Measurements from ENCODE around the gene SLC25A45.
"Not testable (repeated sequence)": the region's sequence is repeated elsewhere in the genome, so short reads cannot be mapped to it uniquely, and the experiment has no call there.

SLC25A45 gene

GRCh38 chr11:65421794-65422632 is 39.6 kb upstream of the SLC25A45 start:
- peak; percentile 91 to 97 (median 94) for DNase-seq (ENCODE audit: low read depth in 2 of 3, low spot score in 2 of 3)

DNA sequence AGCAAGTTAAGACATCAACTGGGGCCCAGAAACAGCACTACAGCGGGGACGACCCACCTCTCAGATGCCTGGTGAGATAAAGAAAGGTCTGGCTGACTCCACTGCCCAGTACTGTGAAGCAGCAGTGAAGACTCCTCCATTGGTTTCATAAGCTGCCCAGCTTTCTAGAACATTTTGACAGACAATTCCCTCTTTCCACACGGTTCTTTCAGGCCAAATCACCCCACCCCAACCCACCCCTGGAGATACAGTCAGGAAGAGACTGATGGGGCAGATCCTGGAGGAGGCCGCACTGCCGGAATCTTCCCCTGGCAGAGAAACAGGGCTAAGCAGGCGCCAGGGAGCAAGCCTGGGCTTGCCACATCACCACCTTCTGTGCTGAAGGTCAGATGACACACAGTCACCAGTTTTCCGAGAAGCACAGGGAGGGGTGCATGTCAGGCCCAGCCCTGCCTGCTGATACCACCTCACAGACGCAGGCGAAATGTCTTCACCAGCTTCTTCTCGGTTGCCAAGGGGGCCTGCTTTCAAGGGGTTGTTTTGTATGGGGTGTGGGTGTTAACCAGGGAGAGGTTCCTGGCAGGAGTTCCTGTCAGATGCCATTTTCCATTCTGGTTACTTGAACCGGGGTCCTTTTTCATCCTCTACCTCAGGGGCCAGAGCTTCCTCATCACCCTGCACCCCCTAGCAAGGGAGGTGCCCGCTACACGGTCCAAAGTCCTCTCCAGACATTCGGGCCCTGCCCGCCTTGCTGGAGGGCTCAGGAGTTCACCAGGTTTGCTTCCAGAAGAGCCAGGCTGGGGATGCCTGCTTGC is 38.7 kb upstream of the SLC25A45 start:
- peak; percentile 64 to 76 (median 70) for DNase-seq (ENCODE audit: low read depth in 2 of 3, low spot score in 2 of 3)

DNA sequence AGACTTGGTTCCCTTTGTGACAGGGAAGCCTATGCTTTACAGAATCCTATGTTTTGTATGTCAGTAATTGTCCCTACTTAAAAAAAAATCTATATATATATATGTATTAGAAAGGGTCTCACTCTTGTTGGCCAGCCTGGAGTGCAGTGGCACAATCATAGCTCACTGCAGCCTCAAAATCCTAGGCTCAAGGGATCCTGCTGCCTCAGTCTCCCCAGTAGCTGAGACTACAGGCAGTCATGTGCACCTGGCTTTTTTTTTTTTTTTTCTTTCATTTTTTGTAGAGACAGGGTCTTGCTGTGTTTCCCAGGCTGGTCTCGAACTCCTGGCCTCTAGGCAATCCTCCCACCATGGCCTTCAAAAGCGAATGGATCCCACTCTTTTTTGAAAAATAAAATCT is 38.1 kb upstream of the SLC25A45 start:
- DNase-seq (ENCODE audit: low read depth in 2 of 3, low spot score in 2 of 3), result no peak

- no peak for DNase-seq (ENCODE audit: low read depth in 2 of 3, low spot score in 2 of 3)
These were observed 37.5 kb upstream of the SLC25A45 start for GRCh38 chr11:65419772-65420481.

GRCh38 chr11:65419460-65419771 is 37.0 kb upstream of the SLC25A45 start:
- DNase-seq (ENCODE audit: low read depth in 2 of 3, low spot score in 2 of 3), result no peak

- peak; percentile 82 to 87 (median 87) for DNase-seq (ENCODE audit: low read depth in 2 of 3, low spot score in 2 of 3)
These were observed 36.4 kb upstream of the SLC25A45 start for GRCh38 chr11:65418681-65419459.

GRCh38 chr11:65418431-65418680 is 35.9 kb upstream of the SLC25A45 start:
- DNase-seq (ENCODE audit: low read depth in 2 of 3, low spot score in 2 of 3), result no peak

GRCh38 chr11:65417702-65418430 is 35.4 kb upstream of the SLC25A45 start:
- peak in 1 of 3 experiments; percentile 40 for DNase-seq (ENCODE audit: low read depth in 2 of 3, low spot score in 2 of 3)

DNA sequence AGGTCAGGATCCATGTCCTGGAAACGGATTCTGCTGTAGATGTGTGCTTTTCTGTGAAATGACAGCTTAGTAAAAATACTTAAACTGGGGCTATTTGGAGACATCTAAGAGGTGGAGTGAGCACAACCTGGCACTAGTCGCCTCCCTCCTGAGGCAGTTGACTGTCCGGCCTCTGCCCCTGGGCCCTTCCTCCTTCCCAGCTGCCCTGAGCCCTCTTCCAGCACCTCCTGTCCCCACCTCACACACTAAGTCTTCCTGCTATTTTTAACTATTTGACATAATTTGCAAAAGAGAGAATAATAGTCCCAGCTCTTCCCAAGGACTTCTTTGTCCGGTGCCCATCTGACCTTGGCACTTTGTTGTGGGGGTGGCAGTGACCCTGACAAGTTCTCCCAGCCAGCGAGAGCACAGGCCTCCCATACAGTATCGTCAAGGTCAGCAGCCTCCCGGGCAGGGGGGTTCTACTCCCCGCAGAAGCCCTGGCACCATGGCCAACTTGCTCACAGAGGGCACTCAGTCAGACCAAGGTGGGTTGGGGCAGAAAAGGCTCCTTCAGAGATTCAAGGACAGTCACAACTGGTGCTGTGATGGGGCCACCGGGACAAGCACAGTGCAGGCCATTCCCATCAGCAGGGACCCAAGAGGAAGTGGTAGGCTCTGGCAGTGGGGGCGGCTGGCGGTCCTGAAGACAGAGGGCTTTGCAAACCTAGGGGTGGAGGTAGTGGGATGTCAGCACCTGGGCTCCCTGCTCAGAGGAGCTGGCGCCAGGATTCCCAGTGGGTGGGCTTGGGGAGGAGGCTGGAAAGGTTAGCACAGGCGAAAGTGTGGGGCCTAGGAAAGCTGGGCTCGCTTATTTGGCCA is 34.6 kb upstream of the SLC25A45 start:
- peak in 1 of 3 experiments; percentile 33 for DNase-seq (ENCODE audit: low read depth in 2 of 3, low spot score in 2 of 3)

DNA sequence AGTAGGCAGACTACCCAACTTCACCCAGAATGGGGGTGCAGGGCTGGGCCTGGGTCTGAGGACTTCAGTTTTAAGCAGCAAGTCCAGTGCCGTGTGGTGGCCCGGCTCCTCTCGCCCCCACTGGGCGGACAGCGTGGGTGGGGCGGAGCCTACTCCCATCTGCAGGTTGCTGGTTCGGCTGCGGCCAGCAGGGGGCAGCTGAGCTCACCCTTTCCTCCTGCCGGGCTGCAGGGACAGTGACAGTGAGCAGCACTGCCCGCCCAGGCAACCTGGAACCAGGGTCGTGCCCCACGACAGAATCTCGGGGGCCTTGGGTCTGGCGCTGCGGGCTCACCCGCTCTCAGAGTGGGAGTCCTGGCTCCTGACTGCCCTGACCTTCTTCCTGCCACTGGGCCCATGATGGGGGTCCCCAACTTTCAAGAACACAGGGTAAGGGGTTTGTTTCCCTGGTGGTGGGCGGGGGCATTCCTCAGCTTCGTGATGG is 33.9 kb upstream of the SLC25A45 start:
- DNase-seq (ENCODE audit: low read depth in 2 of 3, low spot score in 2 of 3), result peak; percentile 74 to 89 (median 87)

DNA sequence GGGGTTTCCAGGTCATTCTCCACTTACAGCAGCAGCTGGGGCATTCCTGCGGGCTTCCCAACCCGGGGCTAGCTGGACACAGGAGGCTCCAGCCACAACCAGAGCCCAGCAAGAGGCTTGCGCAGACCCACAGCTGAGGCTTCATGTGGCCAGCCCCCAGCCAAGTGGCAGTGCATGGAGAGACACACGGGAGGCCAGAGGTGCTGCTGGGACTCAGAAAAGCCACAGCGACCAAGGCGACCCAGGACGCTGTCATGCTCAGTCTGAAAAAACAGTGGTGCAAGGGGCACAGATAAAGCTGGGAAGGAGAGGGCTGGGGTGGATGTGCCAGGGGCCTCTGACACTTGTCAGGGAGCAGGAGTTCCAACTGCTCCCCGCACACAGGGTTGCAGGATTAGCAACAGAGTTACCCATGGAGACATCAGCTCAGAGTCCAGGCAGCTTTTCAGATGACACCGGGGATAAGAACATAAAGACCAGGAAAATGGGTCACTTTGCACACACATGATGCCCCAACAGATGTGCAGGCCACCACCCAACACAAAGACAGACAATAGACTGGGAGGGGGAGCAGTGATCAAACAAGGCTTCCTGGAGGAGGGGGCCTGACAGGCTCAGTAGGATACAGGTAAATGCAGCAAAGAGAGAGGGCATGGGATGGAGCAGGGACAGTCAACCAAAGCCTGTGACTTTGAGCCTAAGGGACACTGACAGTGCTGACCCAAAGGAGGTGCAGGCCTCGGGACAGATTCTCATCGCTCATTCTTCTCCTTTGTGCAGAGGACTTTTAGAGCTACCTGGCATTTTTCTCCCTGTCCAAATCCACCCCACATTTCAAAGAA is 33.3 kb upstream of the SLC25A45 start:
- no peak for DNase-seq (ENCODE audit: low read depth in 2 of 3, low spot score in 2 of 3)

GRCh38 chr11:65414776-65415498 is 32.5 kb upstream of the SLC25A45 start:
- no peak for DNase-seq (ENCODE audit: low read depth in 2 of 3, low spot score in 2 of 3)

- not testable (repeated sequence) for DNase-seq (ENCODE audit: low read depth in 2 of 3, low spot score in 2 of 3)
These were observed 30.7 kb upstream of the SLC25A45 start for GRCh38 chr11:65413077-65413664.

- DNase-seq (ENCODE audit: low read depth in 2 of 3, low spot score in 2 of 3), result no peak
These were observed 30.0 kb upstream of the SLC25A45 start for GRCh38 chr11:65412271-65413076.

GRCh38 chr11:65411681-65412070 is 29.2 kb upstream of the SLC25A45 start:
- DNase-seq (ENCODE audit: low read depth in 2 of 3, low spot score in 2 of 3), result no peak

DNA sequence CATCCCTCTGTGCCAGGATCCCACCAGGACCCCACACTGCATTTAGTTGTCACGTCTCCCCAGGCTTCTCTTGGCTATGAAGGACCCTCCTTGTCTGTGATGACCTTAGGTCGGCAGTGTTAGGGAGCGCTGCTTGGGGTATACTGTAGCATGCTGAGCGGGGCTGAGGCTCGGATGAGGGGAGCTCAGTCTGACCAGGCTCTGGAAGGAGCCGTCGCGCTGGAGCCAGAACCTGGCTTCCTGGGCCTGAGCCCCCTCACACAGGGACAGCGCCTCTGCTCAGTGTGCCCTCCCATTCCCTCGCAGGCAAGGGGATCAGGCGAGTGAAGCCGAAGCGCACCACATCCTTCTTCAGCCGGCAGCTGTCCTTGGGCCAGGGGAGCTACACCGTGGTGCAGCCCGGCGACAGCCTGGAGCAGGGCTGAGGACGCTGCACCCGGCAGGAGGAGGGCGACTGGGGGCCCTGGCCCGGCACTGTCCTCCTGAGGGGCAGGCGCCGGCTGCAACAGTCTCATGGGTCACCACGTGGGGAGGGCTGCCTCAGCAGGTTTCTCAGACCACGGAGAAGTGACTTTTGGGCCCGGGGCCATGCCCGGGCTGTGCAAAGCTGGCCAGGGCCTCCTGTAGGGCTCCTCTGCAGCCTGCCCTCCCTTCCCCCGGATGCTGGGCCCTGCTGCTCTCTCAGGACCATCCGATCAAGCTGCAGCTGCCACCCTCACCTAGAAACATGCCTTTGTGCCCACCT is 28.7 kb upstream of the SLC25A45 start:
- no peak for DNase-seq (ENCODE audit: low read depth in 2 of 3, low spot score in 2 of 3)

Data from activated CD8-positive, alpha-beta memory T cell treated with anti-CD3 and anti-CD28 coated beads for 48 hours (primary cell).